A549 (cell line): Measurements from ENCODE around the gene CYGB. TPM values are rescaled to one million over a fixed set of nuclear protein-coding genes. Genes with fewer than 3 reads are reported as not detected.

Source experiments
- ATAC-seq, 2 experiments: fragments of 200-7000 bp in 1 of 2; fragments of >200 bp in 1 of 2; cut with Nextera tagmentation in 1 of 2; cut with Tn5 transposase in 1 of 2; 3 replicates each; pipeline versions ENCODE4 v1.8.0 to v1.9.1; 2018 to 2020; ENCODE audit warnings: mild to moderate bottlenecking in 1 of 2, moderate library complexity in 1 of 2
- CTCF ChIA-PET: fragments of 300-600 bp; sonication (Branson Sonifier 250); formaldehyde crosslinking; extraction: SDS; loops from one replicate; lab custom pipeline; 2021; ENCODE audit warnings: antibody characterized with exemption, inconsistent platforms; lab: Yijun Ruan, JAX
- POLR2A ChIA-PET: fragments of 350-600 bp; formaldehyde crosslinking; extraction: SDS; loops from one replicate; lab custom pipeline; 2021; ENCODE audit warnings: antibody characterized with exemption, inconsistent platforms; lab: Yijun Ruan, JAX
- DNase-seq, 2 experiments: peaks; one replicate each; pipeline versions ENCODE4 v3.0.0 to v3.0.0-alpha.2; 2011 to 2016; ENCODE audit warnings: low read depth in 1 of 2, low spot score in 1 of 2
- FAIRE-seq: peaks from 2 replicates; lab custom pipeline; 2011; peaks lifted over from hg19 to GRCh38; lab: Jason Lieb, UNC
- H3K27ac ChIP-seq, 2 experiments: fragments of >200 bp; sonication (Bioruptor Twin); formaldehyde crosslinking; 3 replicates each; pipeline ENCODE4 v1.5.1; 2016 to 2017
- H3K4me1 ChIP-seq: fragments of >200 bp; sonication (Bioruptor Twin); formaldehyde crosslinking; 3 replicates; pipeline ENCODE4 v1.6.1; 2016
- H3K4me2 ChIP-seq: fragments of >200 bp; sonication (Bioruptor Twin); formaldehyde crosslinking; 3 replicates; pipeline ENCODE4 v1.6.1; 2016
- H3K4me3 ChIP-seq: fragments of >200 bp; sonication (Bioruptor Twin); formaldehyde crosslinking; 3 replicates; pipeline ENCODE4 v1.5.1; 2016
- H3K9me3 ChIP-seq: fragments of >200 bp; sonication (Bioruptor Twin); formaldehyde crosslinking; 3 replicates; pipeline ENCODE4 v1.6.1; 2016
- CBX2 ChIP-seq: fragments of 200-600 bp; sonication (generic); IDR thresholded peaks from 2 replicates; pipeline ENCODE4 v1.6.1; 2016; ENCODE audit warnings: low read depth, mild to moderate bottlenecking, borderline replicate concordance
- CHD2 ChIP-seq: fragments of 150-350 bp; IDR thresholded peaks from 2 replicates; pipeline ENCODE4 v1.6.1; 2014; ENCODE audit warnings: low read length; ENCODE audit not compliant: partially characterized antibody
- CTCF ChIP-seq: fragments of >200 bp; sonication (Bioruptor Twin); formaldehyde crosslinking; IDR thresholded peaks from 3 replicates; pipeline ENCODE4 v1.5.1; 2016
- EP300 ChIP-seq, 2 experiments: fragments of >200 bp; sonication (Bioruptor Twin); formaldehyde crosslinking; IDR thresholded peaks; 2 replicates in 1 of 2; 3 replicates in 1 of 2; pipeline ENCODE4 v1.6.1; 2016 to 2017
- ESRRA ChIP-seq: fragments of 150-350 bp; IDR thresholded peaks from 2 replicates; pipeline ENCODE4 v1.6.1; 2014; ENCODE audit warnings: mild to moderate bottlenecking, low read length, borderline replicate concordance
- FOSB ChIP-seq: fragments of 250-450 bp; sonication (Bioruptor Pico); IDR thresholded peaks from 2 replicates; pipeline ENCODE4 v1.5.0; 2020; ENCODE audit warnings: mild to moderate bottlenecking, moderate library complexity
- GATA3 ChIP-seq: IDR thresholded peaks from 2 replicates; pipeline ENCODE4 v1.6.1; 2012; ENCODE audit warnings: borderline replicate concordance
- HDAC2 ChIP-seq: fragments of 200-600 bp; sonication (generic); IDR thresholded peaks from 2 replicates; pipeline ENCODE4 v1.6.1; 2016
- JUNB ChIP-seq: fragments of >200 bp; sonication (Bioruptor Twin); formaldehyde crosslinking; IDR thresholded peaks from 2 replicates; pipeline ENCODE4 v1.6.1; 2016
- KDM5A ChIP-seq: fragments of 200-600 bp; sonication (generic); IDR thresholded peaks from 2 replicates; pipeline ENCODE4 v1.6.1; 2016; ENCODE audit warnings: antibody characterized with exemption, mild to moderate bottlenecking
- MYC ChIP-seq: IDR thresholded peaks from 2 replicates; pipeline ENCODE4 v1.6.1; 2012; ENCODE audit warnings: mild to moderate bottlenecking, inconsistent platforms, low read length, improper control_type of control experiment, borderline replicate concordance
- PHF8 ChIP-seq: fragments of 200-600 bp; sonication (generic); IDR thresholded peaks from 2 replicates; pipeline ENCODE4 v1.6.1; 2016; ENCODE audit warnings: low read depth, mild to moderate bottlenecking, antibody characterized with exemption, moderate library complexity, borderline replicate concordance
- RAD21 ChIP-seq, 2 experiments: fragments of >200 bp in 1 of 2; sonication (Bioruptor Twin) in 1 of 2; formaldehyde crosslinking in 1 of 2; IDR thresholded peaks in 1 of 2; conservative IDR thresholded peaks in 1 of 2; 2 replicates in 1 of 2; 3 replicates in 1 of 2; pipeline ENCODE4 v1.6.1; 2012 to 2018; ENCODE audit warnings: inconsistent platforms in 1 of 2
- SMC3 ChIP-seq: fragments of >200 bp; sonication (Bioruptor Twin); formaldehyde crosslinking; IDR thresholded peaks from 3 replicates; pipeline ENCODE4 v1.6.1; 2018; ENCODE audit warnings: inconsistent platforms
- TP53 ChIP-seq: fragments of 250-450 bp; sonication (Bioruptor Pico); IDR thresholded peaks from 2 replicates; pipeline ENCODE4 v1.5.0; 2021; ENCODE audit warnings: mild to moderate bottlenecking, moderate library complexity
- ZNF302 ChIP-seq: fragments of 250-450 bp; sonication (Bioruptor Pico); IDR thresholded peaks from 2 replicates; pipeline ENCODE4 v1.9.0; 2021; ENCODE audit warnings: inconsistent platforms, mild to moderate bottlenecking, moderate library complexity
- WGBS: methylation state at CpG from one replicate; pipeline ENCODE4 v1.1.6; 2017; ENCODE audit errors: missing lambda C conversion rate; 5-methylcytosine and 5-hydroxymethylcytosine counted together
- polyA plus RNA-seq, 4 experiments: library from polyadenylated mRNA; depleted of rRNA in 3 of 4; stranded (reverse); fragments of >200 nt; fragmentation: RNase III in 1 of 4; extraction: RNeasy Plus Mini Kit Qiagen cat#74134 plus additional on column Dnase treatment in 1 of 4; gene quantifications; 2 replicates in 3 of 4; 3 replicates in 1 of 4; pipeline ENCODE4 v1.2.3, GENCODE V29; 2011 to 2017
- TF ChIP-seq, protein P1 (sequence below): fragments of 200-600 bp; sonication (generic); IDR thresholded peaks from 2 replicates; pipeline ENCODE4 v1.6.1; 2016; ENCODE audit warnings: antibody characterized with exemption, mild to moderate bottlenecking, moderate library complexity
- TF ChIP-seq, protein P2 (sequence below): fragments of >200 bp; sonication (Bioruptor Twin); formaldehyde crosslinking; IDR thresholded peaks from 2 replicates; pipeline ENCODE4 v1.6.1; 2016
- TF ChIP-seq, protein P3 (sequence below): fragments of 250-450 bp; sonication (Bioruptor Pico); IDR thresholded peaks from 2 replicates; pipeline ENCODE4 v1.5.0; 2021; ENCODE audit warnings: mild to moderate bottlenecking, moderate library complexity, borderline replicate concordance

The CYGB gene
- polyA plus RNA-seq, 2 of the 4 experiments (the other 2 are of a cell fraction), result 1.1 TPM

DNA sequence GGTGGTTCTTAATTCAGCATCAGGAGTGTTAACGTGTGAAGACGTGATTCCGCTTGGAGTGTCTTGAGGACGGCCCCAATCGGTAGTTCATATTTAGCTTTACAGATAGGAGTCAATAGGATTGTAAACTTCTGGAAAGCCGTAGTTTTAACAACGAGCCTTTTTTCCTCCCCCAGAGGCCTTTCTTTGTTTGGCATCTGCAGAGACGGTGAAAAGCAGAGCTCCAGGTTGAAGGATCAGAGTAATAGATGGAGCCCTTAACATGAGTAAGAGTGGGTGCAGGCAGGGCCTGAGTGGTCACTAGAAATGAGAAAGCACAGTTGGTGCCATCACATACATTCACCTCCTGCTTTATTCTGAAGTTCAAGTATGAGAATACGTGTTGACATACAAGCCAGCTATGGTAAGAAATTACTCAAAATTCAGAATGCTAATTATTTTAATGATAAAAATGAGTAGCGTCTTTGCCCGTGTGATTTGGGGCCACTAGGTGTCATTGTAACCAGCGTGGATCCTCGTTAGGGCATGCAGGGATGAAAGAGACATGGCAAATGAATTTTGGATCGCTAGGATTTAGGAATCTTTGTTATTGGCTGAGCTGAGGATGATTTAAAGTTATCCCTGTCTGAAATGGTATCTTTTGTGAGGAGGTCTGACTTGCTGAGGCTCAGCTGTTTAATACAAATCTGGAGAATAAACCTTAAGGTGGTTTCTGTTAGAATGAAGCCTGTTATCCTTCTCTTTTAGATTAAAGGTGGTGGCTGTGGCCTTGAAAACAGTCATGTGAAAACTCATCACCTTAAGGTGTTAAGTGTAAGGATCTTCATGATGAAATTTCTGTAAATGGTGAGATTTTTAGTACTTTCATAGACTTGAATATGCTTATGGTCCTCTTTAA is 20.9 kb upstream of the CYGB start:
- ChIA-PET POLR2A (interaction anchor here (1.4 to 2.5 kb wide), 6 partner anchors 9 to 113 kb away, joined by 7 to 21 read pairs (median 14); partner anchors contain the start of genes CYGB, PRCD and ST6GALNAC2), CTCF (interaction anchor here (0.6 to 15.7 kb wide), 39 partner anchors 9 to 691 kb away, joined by 3 to 185 read pairs (median 6); partner anchors contain the start of genes AANAT, MXRA7, PRCD and ST6GALNAC2)
- Histone ChIP-seq H3K27ac (peak overlapping the region; percentile 90 to 96), H3K4me1 (peaks cover 40% of the 10 kb centered on the region), H3K4me3 (peak overlapping the region; percentile 87), H3K4me2 (peak overlapping the region; percentile 95), H3K9me3 (no peaks in the 10 kb centered on the region)
- TF ChIP-seq ZNF302 (no peak), SMC3 (peak; percentile 71), TP53 (CRISPR knock-in tag) (peak; percentile 62; the same call in 1 of the 2 replicates), CTCF (peak; percentile 86), RAD21 (conservative IDR thresholded peaks at IDR 0.05 in 1 of 2, IDR thresholded peaks at IDR 0.05 in 1 of 2) (peak; percentile 62 to 63; a peak in 4 of 5 replicates), HDAC2 (no peak), KDM5A (peak; percentile 90), EP300 (IDR thresholded peaks at IDR 0.05) (no peak)
- peak; percentile 30 to 58; a peak in 3 of 6 replicates for ATAC-seq
- no peak for FAIRE-seq
- WGBS, result 2% methylated on average over 14 of the region's 14 CpGs
- peak in 1 of 2 experiments; percentile 38 for DNase-seq

- ChIA-PET POLR2A (interaction anchor here (0.6 to 2.5 kb wide), 19 partner anchors 10 to 181 kb away, joined by 3 to 21 read pairs (median 4); partner anchors contain the start of genes CYGB, JMJD6, METTL23 and MFSD11), CTCF (interaction anchor here (0.6 to 15.7 kb wide), 45 partner anchors 8 to 692 kb away, joined by 3 to 185 read pairs (median 4); partner anchors contain the start of genes AANAT, MXRA7, PRCD and ST6GALNAC2)
- FAIRE-seq (peak; percentile 13), ATAC-seq (peak; percentile 96), DNase-seq (peak; percentile 84 to 99)
- Histone ChIP-seq H3K4me1 (peaks cover 39% of the 10 kb centered on the region), H3K9me3 (no peaks in the 10 kb centered on the region), H3K27ac (peak overlapping the region; percentile 90 to 96), H3K4me3 (peak overlapping the region; percentile 87), H3K4me2 (peak overlapping the region; percentile 95)
- WGBS, result under 1% methylated on average over 54 of the region's 55 CpGs
- TF ChIP-seq JUNB (no peak), GATA3 (peak; percentile 95), CTCF (peak; percentile 54), FOSB (CRISPR knock-in tag) (no peak), ESRRA (no peak), HDAC2 (peak; percentile 18; the same call in 1 of the 2 replicates), KDM5A (peak; percentile 65), MYC (peak; percentile 99), ZNF302 (no peak), PHF8 (peak; percentile 91; the same call in 1 of the 2 replicates), CHD2 (peak; percentile 100), CBX2 (no peak)
- TF ChIP-seq, protein P1, sequence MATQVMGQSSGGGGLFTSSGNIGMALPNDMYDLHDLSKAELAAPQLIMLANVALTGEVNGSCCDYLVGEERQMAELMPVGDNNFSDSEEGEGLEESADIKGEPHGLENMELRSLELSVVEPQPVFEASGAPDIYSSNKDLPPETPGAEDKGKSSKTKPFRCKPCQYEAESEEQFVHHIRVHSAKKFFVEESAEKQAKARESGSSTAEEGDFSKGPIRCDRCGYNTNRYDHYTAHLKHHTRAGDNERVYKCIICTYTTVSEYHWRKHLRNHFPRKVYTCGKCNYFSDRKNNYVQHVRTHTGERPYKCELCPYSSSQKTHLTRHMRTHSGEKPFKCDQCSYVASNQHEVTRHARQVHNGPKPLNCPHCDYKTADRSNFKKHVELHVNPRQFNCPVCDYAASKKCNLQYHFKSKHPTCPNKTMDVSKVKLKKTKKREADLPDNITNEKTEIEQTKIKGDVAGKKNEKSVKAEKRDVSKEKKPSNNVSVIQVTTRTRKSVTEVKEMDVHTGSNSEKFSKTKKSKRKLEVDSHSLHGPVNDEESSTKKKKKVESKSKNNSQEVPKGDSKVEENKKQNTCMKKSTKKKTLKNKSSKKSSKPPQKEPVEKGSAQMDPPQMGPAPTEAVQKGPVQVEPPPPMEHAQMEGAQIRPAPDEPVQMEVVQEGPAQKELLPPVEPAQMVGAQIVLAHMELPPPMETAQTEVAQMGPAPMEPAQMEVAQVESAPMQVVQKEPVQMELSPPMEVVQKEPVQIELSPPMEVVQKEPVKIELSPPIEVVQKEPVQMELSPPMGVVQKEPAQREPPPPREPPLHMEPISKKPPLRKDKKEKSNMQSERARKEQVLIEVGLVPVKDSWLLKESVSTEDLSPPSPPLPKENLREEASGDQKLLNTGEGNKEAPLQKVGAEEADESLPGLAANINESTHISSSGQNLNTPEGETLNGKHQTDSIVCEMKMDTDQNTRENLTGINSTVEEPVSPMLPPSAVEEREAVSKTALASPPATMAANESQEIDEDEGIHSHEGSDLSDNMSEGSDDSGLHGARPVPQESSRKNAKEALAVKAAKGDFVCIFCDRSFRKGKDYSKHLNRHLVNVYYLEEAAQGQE, result peak; percentile 99
- TF ChIP-seq, protein P2, sequence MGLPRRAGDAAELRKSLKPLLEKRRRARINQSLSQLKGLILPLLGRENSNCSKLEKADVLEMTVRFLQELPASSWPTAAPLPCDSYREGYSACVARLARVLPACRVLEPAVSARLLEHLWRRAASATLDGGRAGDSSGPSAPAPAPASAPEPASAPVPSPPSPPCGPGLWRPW, result no peak
- TF ChIP-seq, protein P3, sequence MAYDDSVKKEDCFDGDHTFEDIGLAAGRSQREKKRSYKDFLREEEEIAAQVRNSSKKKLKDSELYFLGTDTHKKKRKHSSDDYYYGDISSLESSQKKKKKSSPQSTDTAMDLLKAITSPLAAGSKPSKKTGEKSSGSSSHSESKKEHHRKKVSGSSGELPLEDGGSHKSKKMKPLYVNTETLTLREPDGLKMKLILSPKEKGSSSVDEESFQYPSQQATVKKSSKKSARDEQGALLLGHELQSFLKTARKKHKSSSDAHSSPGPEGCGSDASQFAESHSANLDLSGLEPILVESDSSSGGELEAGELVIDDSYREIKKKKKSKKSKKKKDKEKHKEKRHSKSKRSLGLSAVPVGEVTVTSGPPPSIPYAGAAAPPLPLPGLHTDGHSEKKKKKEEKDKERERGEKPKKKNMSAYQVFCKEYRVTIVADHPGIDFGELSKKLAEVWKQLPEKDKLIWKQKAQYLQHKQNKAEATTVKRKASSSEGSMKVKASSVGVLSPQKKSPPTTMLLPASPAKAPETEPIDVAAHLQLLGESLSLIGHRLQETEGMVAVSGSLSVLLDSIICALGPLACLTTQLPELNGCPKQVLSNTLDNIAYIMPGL (CRISPR knock-in tag), result 0 out of 2 replicates have a peak, but pooled peaks have one; percentile 34
Observed at GRCh38 chr17:76557368-76558197, 20.1 kb upstream of the CYGB start.
